Right lobe of liver (tissue), 6 donors: ENCODE measurements around the gene SAG. TPM values are rescaled to one million over a fixed set of nuclear protein-coding genes. Genes with fewer than 3 reads are reported as not detected.

Experiments used
- ATAC-seq, 4 donors: fragments of 200-7000 bp; cut with Tn5 transposase; one replicate each; pipeline ENCODE4 v1.9.1; 2020; ENCODE audit warnings: mild to moderate bottlenecking in 4 of 4, moderate library complexity in 4 of 4
- DNase-seq, 3 donors: peaks; one replicate each; pipeline ENCODE4 v3.0.0-alpha.2; 2020
- H3K27ac ChIP-seq, 3 donors: fragments of 200-600 bp; one replicate each; pipeline ENCODE4 v1.8.0; 2022
- H3K27me3 ChIP-seq, 2 donors: fragments of 200-600 bp; one replicate each; pipeline ENCODE4 v1.8.0; 2022
- H3K36me3 ChIP-seq, 4 donors: fragments of 200-600 bp; sonication (generic) in 1 of 4; one replicate each; pipeline versions ENCODE4 v1.5.1 to v1.8.0; 2017 to 2022; ENCODE audit warnings: control low read depth in 1 of 4
- H3K4me1 ChIP-seq, 4 donors: fragments of 200-600 bp; sonication (generic) in 1 of 4; one replicate each; pipeline versions ENCODE4 v1.5.1 to v1.8.0; 2017 to 2022; ENCODE audit warnings: control low read depth in 1 of 4
- H3K4me3 ChIP-seq, 3 donors: fragments of 200-600 bp; one replicate each; pipeline ENCODE4 v1.8.0; 2022
- H3K9me3 ChIP-seq, 4 donors: fragments of 200-600 bp; sonication (generic) in 1 of 4; one replicate each; pipeline versions ENCODE4 v1.5.1 to v1.8.0; 2017 to 2022; ENCODE audit warnings: control low read depth in 1 of 4
- POLR2A ChIP-seq: fragments of 450-650 bp; IDR thresholded peaks from one replicate; pipeline ENCODE4 v1.6.1; 2017; ENCODE audit warnings: antibody characterized with exemption, mild to moderate bottlenecking
- WGBS: methylation state at CpG from one replicate; pipeline ENCODE4 v1.1.6; 2018; ENCODE audit warnings: low coverage, low lambda C conversion rate; ENCODE audit not compliant: insufficient coverage; ENCODE audit errors: missing lambda C conversion rate; 5-methylcytosine and 5-hydroxymethylcytosine counted together
- intact Hi-C, 2 donors: fragments of 100-400 bp; cut with DNase I; formaldehyde crosslinking; loops; one replicate each; pipeline versions ENCODE4 v1.11.2 to v1.14.1; 2022
- total RNA-seq, 6 experiments: library from RNA; depleted of rRNA in 2 of 6; stranded (reverse); fragments of >200 nt in 2 of 6; fragmentation: NEBNext Ultra II Directional in 3 of 6; extraction: Animal tissue kit (Norgen Biotek cat#: 25700) in 3 of 6; gene quantifications; one replicate each; pipeline versions ENCODE4 v1.1.0 to v1.2.4, GENCODE V29; 2016 to 2023
- TF ChIP-seq, protein P1 (sequence below), 4 donors: fragments of 200-600 bp in 3 of 4; fragments of 450-650 bp in 1 of 4; IDR thresholded peaks; one replicate each; pipeline versions ENCODE4 v1.5.1 to v1.8.0; 2016 to 2022; ENCODE audit warnings: antibody characterized with exemption in 4 of 4, mild to moderate bottlenecking in 2 of 4
- donor health status: DM: no; HTN: yes; CAD: no.
- donor health status: DM: no; HTN: no; CAD: no.
- donor health status: DM: no; HTN: no; CAD: no.
- donor health status: DM: no; HTN: yes; CAD: no.
- donor health status: DM: no; HTN: yes; CAD: no.

Gene SAG
- total RNA-seq, 6 experiments from 2014 or later: not detected

DNA sequence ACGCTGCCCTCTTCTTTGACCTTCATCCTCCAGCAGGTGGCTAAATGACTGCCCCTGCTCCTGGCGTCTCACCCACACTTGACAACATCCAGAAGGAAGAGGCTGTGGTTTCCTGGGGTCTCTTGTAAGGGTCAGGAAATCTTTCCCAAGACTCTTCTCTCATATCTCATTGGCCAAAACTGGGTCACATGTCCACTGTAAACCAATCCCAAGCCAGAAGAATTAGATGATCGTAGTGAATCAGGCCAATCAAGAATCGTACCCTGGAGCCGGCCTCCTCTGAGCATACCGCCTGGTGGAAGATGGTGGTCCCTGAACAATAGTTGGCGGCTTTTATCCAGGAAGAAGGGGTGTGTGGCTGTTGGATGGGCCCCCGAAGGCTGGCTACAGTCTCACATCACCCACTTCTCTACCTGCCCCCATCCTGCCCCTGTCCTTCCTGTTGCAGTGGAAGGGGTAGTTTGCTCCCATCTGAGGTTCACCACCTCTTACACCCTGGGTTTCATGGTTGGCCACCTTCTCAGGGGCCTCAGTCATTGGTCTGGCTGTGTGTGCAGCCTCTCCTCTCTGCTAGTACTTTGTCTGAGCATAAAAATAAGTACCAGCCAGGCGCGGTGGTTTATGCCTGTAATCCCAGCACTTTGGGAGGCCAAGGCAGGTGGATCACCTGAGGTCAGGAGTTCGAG, 3.8 kb downstream of the SAG start:
- Histone ChIP-seq H3K4me1 (no peaks in the 10 kb centered on the region), H3K27ac (no peak overlapping the region), H3K36me3 (no peaks in the 10 kb centered on the region), H3K9me3 (no peaks in the 10 kb centered on the region), H3K4me3 (no peak overlapping the region), H3K27me3 (no peaks in the 10 kb centered on the region)
- no peak for DNase-seq
- WGBS: 77% methylated on average over 10 of the region's 11 CpGs
- intact Hi-C loops: no loop called here
- ATAC-seq: peak in 1 of 4 donors; percentile 34
- TF ChIP-seq POLR2A: no peak
- TF ChIP-seq, protein P1, sequence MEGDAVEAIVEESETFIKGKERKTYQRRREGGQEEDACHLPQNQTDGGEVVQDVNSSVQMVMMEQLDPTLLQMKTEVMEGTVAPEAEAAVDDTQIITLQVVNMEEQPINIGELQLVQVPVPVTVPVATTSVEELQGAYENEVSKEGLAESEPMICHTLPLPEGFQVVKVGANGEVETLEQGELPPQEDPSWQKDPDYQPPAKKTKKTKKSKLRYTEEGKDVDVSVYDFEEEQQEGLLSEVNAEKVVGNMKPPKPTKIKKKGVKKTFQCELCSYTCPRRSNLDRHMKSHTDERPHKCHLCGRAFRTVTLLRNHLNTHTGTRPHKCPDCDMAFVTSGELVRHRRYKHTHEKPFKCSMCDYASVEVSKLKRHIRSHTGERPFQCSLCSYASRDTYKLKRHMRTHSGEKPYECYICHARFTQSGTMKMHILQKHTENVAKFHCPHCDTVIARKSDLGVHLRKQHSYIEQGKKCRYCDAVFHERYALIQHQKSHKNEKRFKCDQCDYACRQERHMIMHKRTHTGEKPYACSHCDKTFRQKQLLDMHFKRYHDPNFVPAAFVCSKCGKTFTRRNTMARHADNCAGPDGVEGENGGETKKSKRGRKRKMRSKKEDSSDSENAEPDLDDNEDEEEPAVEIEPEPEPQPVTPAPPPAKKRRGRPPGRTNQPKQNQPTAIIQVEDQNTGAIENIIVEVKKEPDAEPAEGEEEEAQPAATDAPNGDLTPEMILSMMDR (IDR thresholded peaks at IDR 0.05): no peak

DNA sequence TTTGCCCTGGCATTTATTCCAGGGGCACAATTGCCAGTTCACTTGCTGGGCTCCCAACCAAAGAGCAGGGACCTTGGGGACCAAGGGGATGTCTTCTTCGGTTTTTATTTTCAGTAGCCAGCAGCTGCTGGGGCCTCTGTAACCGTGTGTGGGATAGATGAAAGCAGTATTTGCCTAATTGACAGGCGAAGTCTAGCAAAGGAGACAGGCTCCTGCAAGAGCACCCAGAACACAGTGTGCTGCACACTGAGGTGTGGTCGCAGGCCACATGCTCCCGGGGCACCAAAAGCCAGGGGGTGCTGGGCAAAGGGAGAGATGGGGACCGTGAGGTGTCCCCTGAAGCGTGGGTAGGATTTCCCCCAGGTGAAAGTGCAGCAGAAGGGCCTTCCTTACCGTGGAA, 5.3 kb downstream of the SAG start:
- Histone ChIP-seq H3K4me3 (no peak overlapping the region), H3K27me3 (no peaks in the 10 kb centered on the region), H3K4me1 (no peaks in the 10 kb centered on the region), H3K27ac (no peak overlapping the region), H3K36me3 (no peaks in the 10 kb centered on the region), H3K9me3 (no peaks in the 10 kb centered on the region)
- ATAC-seq (no peak), DNase-seq (no peak)
- WGBS: 72% methylated on average over 7 of the region's 8 CpGs
- TF ChIP-seq, protein P1 (IDR thresholded peaks at IDR 0.05): no peak
- no peak for TF ChIP-seq POLR2A
- intact Hi-C loops: no loop called here

DNA sequence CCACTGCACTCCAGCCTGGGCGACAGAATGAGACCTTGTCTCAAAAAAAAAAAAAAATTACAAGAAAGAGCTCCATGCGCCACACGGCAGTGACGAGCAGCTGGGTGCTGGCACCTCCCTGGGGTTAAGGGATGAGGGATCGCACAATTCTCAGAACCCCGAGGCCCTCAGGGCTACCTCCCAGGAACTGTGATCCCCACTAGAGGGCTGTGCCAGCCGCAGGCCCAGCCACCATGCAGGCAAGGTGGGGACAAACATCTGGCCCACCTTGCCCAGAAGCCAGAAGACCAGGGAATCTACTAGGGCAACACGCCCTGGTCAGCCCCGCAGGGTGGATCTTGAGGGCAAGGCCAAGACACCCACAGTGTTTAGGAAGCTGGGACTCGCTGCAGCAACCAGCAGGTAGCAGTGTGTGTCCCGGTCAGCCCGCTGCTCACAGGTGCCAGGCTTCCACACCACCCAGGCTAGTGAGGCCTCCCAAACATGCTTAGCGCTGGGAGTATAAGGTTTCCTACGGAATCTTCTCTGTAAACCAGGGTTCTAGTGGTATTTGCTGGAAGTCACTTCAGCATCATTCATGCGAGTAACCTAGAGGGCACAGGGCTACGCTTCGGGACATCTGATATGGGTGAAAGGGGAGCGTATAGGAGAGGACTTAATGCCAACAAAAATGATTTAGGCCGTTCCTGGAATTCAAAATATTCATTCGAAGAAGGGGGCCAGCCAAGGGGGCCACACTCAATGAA, 6.7 kb downstream of the SAG start:
- ATAC-seq: peak in 2 of 4 donors; percentile 14 to 36
- H3K36me3 ChIP-seq: no peaks in the 10 kb centered on the region
- no peak for TF ChIP-seq POLR2A
- TF ChIP-seq, protein P1 (IDR thresholded peaks at IDR 0.05): no peak
- no peak overlapping the region for H3K4me3 ChIP-seq
- intact Hi-C loops: no loop called here
- no peak for DNase-seq
- H3K27ac ChIP-seq: no peak overlapping the region
- no peaks in the 10 kb centered on the region for H3K4me1 ChIP-seq
- no peaks in the 10 kb centered on the region for H3K9me3 ChIP-seq
- 83% methylated on average over 8 of the region's 20 CpGs for WGBS
- H3K27me3 ChIP-seq: no peaks in the 10 kb centered on the region

DNA sequence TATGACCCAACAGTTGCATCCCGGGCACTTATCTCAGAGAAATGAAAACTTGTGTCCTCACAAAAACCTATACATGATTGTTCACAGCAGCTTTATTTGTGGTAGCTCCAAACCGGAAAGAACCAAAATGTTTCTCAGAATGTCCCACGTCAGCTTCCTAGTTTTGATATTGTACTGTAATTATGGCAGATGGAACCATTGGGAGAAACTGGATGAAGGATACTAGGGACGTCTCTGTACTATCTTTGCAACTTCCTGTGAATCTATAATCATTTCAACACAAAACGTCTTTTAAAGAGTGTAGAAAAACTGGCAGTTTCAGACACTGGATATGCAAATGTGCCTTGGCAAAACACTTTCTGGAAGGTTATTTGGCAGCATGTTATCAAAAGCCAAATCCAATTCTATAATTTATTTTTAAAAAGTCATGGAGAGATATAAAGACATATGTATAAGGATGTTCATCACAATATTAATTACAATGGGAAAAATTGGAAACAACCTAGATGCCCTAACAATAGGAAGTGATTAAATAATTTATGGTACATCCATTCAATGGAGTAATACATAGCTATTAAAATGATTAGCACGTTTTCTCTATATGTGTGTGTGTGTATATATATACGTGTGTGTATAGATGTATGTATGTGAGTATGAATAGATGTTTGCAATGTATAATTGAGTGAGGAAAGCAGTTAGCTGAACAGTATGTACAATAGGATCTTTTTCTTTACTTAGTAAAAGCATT, 9.8 kb downstream of the SAG start:
- WGBS: 50% methylated on average over 7 of the region's 7 CpGs
- H3K4me3 ChIP-seq: no peak overlapping the region
- H3K27me3 ChIP-seq: no peaks in the 10 kb centered on the region
- no peaks in the 10 kb centered on the region for H3K9me3 ChIP-seq
- H3K36me3 ChIP-seq: no peaks in the 10 kb centered on the region
- DNase-seq (no peak), ATAC-seq (no peak)
- H3K4me1 ChIP-seq: no peaks in the 10 kb centered on the region
- no peak for TF ChIP-seq POLR2A
- TF ChIP-seq, protein P1 (IDR thresholded peaks at IDR 0.05): no peak
- no peak overlapping the region for H3K27ac ChIP-seq
- intact Hi-C loops: no loop called here
